ENCODE measurements around the gene SPINK4.

DNA sequence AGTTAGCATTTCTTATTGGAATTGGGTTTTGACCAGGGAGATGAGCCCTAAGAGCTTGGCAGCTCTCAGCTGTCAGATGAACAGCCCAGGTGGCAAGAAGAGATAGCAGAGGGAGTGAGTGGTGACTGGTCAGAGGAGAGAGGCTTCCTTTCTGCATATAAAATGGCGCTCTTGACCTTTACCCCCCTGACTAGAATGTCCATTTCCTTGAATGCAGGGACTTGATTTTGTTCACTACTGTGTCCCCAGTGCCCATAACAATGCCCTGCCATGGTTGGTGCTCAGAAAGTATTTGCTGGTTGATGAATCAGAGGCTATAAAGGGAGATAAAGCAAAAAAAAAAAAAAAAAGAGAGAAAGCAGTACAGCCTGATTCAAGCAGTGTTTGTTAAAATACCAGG, 32.1 kb downstream of the SPINK4 start:
- TF ChIP-seq EZH2 (IDR thresholded peaks at IDR 0.05; ENCODE audit: borderline replicate concordance, low read length), result no peak
- TF ChIP-seq, protein P1, sequence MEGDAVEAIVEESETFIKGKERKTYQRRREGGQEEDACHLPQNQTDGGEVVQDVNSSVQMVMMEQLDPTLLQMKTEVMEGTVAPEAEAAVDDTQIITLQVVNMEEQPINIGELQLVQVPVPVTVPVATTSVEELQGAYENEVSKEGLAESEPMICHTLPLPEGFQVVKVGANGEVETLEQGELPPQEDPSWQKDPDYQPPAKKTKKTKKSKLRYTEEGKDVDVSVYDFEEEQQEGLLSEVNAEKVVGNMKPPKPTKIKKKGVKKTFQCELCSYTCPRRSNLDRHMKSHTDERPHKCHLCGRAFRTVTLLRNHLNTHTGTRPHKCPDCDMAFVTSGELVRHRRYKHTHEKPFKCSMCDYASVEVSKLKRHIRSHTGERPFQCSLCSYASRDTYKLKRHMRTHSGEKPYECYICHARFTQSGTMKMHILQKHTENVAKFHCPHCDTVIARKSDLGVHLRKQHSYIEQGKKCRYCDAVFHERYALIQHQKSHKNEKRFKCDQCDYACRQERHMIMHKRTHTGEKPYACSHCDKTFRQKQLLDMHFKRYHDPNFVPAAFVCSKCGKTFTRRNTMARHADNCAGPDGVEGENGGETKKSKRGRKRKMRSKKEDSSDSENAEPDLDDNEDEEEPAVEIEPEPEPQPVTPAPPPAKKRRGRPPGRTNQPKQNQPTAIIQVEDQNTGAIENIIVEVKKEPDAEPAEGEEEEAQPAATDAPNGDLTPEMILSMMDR (IDR thresholded peaks at IDR 0.05; ENCODE audit: low read length), result no peak

Measured in OCI-LY1 (cell line).